ENCODE results near the gene AGL.

DNA sequence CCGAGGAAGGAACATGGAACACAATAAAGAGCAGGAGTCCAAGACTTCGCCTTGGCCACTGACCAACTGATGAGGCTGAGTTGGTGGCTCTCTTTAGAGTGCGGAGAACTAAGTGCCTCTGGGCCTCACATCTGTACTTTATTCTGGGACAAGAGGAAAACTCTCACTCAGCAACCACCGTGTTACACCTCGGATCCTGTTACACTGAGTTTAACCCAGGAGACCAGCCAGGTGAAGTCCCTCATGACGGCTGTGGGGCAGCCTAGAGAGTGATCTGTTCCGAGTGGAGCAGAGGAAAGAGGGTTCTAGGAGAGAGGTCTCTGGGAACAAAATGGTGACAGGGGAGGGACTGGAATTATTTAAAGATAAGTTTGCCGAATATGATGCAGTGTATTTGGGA is 33.5 kb upstream of the AGL start:
- TF ChIP-seq, protein P1, sequence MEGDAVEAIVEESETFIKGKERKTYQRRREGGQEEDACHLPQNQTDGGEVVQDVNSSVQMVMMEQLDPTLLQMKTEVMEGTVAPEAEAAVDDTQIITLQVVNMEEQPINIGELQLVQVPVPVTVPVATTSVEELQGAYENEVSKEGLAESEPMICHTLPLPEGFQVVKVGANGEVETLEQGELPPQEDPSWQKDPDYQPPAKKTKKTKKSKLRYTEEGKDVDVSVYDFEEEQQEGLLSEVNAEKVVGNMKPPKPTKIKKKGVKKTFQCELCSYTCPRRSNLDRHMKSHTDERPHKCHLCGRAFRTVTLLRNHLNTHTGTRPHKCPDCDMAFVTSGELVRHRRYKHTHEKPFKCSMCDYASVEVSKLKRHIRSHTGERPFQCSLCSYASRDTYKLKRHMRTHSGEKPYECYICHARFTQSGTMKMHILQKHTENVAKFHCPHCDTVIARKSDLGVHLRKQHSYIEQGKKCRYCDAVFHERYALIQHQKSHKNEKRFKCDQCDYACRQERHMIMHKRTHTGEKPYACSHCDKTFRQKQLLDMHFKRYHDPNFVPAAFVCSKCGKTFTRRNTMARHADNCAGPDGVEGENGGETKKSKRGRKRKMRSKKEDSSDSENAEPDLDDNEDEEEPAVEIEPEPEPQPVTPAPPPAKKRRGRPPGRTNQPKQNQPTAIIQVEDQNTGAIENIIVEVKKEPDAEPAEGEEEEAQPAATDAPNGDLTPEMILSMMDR (IDR thresholded peaks at IDR 0.05): no peak
- TF ChIP-seq, protein P2, sequence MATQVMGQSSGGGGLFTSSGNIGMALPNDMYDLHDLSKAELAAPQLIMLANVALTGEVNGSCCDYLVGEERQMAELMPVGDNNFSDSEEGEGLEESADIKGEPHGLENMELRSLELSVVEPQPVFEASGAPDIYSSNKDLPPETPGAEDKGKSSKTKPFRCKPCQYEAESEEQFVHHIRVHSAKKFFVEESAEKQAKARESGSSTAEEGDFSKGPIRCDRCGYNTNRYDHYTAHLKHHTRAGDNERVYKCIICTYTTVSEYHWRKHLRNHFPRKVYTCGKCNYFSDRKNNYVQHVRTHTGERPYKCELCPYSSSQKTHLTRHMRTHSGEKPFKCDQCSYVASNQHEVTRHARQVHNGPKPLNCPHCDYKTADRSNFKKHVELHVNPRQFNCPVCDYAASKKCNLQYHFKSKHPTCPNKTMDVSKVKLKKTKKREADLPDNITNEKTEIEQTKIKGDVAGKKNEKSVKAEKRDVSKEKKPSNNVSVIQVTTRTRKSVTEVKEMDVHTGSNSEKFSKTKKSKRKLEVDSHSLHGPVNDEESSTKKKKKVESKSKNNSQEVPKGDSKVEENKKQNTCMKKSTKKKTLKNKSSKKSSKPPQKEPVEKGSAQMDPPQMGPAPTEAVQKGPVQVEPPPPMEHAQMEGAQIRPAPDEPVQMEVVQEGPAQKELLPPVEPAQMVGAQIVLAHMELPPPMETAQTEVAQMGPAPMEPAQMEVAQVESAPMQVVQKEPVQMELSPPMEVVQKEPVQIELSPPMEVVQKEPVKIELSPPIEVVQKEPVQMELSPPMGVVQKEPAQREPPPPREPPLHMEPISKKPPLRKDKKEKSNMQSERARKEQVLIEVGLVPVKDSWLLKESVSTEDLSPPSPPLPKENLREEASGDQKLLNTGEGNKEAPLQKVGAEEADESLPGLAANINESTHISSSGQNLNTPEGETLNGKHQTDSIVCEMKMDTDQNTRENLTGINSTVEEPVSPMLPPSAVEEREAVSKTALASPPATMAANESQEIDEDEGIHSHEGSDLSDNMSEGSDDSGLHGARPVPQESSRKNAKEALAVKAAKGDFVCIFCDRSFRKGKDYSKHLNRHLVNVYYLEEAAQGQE (IDR thresholded peaks at IDR 0.05; ENCODE audit: insufficient read depth in 1 of 2, low read depth in 2 of 2, low read length in 1 of 2): no peak
- TF ChIP-seq POLR2AphosphoS5 (IDR thresholded peaks at IDR 0.05; ENCODE audit: low read depth, low read length) (no peak), SIN3A (IDR thresholded peaks at IDR 0.05; ENCODE audit: borderline replicate concordance, insufficient read depth, low read depth, low read length) (no peak)

All from Panc1 (cell line).